GM21381 (cell line): Measurements from ENCODE around the gene TMEM165.

ENCODE experiments used
- ATAC-seq: cut with Tn5 transposase; IDR thresholded peaks from one replicate; pipeline ENCODE4 v1.9.1; 2021; ENCODE audit warnings: mild to moderate bottlenecking, moderate library complexity; ENCODE audit not compliant: unreplicated experiment

The TMEM165 gene

GRCh38 chr4:55405073-55405472 is 9.3 kb downstream of the TMEM165 start:
- ATAC-seq: no peak

DNA sequence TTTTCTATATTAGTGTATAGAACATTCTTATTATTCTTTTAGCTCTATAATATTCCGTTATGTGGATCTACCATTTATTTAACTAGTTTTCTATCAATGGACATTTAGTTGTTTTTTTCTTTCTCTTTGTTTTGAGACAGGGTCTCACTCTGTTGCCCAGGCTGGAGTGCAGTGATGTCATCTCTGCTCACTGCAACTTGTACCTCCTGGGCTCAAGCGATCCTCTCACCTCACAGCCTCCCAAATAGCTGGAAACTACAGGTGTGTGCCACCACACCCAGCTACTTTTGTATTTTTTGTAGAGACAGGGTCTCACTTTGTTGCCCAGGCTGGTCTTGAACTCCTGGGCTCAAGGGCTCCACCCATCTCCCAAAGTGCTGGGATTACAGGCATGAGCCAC is 10.8 kb downstream of the TMEM165 start:
- ATAC-seq: no peak

DNA sequence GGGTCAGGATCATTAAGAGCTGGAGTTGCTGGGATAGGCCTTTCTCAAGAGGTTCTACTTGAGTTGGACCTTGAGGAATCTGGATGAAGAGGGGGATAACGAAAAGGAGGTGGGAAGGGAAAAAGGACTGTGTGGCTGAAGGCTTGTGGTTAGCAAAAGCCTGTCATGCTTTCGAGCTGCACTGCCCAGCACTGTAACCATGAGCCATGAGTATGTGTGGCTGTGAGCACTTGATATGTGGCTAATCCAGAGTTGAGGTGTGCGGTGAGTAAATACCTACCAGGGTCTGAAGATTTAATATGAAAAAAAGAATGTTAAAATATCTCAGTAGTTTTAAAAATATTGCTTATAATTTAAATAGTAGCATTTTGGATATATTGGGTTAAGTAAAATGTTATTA is 11.4 kb downstream of the TMEM165 start:
- ATAC-seq: no peak

- no peak for ATAC-seq
These were observed 12.0 kb downstream of the TMEM165 start for GRCh38 chr4:55407764-55408163.

DNA sequence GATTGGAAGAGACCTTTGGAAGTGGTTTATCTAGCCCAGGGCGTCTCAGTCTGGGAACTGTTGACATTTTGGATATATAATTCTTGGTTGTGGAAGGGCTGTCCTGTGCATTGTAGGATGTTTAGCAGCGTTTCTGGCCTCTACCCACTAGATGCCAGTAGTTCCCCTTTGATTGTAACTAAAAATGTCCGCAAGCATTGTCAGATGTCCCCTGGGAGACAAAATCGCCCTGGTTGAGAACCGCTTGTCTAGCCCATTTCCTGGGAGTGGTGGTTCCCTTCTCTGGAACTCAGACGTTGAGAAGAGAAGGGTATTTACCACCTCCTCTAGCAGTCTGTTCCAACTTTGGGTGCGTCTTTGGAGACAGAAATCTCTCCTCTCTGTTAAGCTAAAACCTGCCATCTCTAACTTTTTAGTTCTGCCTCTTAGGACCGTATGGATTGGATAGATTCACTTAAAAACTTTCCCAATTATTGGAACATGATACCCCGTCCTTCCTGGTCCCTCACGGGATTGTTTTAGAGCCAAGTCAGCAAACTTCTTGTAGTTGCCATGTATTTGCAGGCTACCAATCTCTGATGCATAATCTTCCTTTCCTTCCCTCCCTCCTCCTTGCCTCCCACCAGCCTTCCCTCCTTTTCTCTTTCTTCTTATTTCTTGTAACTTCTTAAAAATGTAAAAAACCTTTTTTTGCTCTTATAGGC is 13.9 kb downstream of the TMEM165 start:
- no peak for ATAC-seq

- ATAC-seq: no peak
These were observed 14.7 kb downstream of the TMEM165 start for GRCh38 chr4:55410431-55410830.

DNA sequence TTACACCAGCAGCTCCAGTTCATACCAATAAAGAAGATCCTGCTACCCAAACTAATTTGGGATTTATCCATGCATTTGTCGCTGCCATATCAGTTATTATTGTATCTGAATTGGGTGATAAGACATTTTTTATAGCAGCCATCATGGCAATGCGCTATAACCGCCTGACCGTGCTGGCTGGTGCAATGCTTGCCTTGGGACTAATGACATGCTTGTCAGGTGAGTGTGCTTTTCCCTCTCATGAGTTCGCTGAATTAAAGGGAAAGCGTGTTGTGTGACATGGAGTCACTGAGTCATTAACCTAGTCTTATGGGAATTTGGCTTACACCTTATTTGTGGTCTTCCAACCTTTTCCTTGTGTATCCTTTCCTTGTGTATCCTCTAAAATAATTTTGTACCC is 15.9 kb downstream of the TMEM165 start:
- ATAC-seq: no peak

- no peak for ATAC-seq
These were observed 20.4 kb downstream of the TMEM165 start for GRCh38 chr4:55416176-55416575.

DNA sequence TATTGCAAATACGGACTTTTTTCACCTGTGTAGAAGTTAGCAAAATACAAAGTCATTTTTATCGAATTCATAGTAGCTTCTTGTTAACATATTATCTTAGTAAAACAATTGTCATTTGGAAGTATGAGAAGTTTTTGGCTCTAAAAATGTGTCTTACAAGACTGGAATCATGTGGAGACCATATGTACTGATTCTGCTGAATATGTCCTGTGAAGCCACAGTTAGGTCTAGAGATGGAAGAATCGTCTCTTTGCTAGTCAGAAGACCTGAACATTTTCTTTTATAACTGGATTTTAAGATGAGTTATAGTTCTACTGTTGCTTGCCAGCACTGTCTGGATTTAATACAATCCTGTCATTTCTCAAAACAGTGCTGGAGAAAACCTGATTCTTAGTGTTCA is 29.0 kb downstream of the TMEM165 start:
- ATAC-seq: no peak

DNA sequence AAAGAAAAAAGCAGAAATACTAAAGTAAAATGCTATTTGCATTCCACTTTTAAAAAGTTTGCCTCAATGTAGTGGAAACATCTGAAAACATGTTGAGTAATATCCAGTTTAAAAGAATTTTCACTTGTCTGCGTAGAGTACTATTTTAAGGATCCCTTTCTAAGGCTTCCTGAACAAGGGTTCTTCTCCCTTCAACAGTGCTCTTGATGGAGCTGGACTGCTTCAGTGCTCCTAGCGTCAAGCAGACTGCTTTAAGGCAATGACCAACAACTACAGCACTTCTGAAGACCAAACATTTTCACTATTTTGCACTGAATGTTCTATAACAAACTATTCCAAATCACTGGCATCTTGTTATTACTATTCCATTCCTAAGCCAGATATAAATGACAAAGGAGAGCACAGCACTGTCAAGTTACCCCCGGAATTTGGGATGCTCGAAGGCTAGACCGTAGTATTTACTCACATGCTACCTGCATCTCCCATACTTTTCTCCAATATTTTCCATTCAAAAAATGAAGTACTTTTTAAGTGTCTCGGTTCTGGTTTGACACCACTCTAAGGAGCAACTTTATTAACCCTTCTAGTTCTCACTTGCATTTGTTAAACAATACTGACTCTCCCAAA is 36.1 kb downstream of the TMEM165 start:
- ATAC-seq: no peak

DNA sequence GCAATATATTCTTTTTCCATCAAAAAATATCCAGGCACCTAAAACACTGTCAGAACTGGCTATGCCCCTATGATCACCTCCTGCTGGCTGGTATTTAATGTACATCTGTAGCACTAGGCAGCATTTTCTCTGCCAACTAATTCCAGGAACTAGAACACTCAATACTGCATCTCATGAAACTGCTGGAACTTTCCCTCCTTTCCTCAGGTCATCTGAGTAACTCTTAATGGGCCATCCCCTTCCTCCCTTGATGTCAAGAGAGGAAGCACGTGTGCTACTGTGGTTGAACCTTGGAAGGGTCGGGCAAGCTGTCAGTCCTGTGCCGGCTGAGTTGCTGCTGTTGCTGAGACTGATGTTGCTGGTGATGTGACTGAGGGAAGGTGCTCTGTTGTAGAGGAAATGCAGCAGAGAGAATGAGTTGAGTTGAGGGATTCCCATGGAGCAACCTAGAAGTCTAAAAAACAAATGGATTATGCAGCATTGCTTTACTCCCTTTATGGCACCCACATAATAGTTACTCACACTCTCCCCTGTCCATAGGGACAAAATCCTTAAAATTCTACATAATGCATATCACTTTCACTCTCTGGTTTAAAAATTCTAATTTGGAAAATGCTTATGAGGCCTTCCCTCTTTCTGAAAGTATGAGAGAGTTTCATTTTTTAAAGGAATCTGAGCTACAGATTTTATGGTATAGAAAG is 39.5 kb downstream of the TMEM165 start:
- ATAC-seq: peak; percentile 67

DNA sequence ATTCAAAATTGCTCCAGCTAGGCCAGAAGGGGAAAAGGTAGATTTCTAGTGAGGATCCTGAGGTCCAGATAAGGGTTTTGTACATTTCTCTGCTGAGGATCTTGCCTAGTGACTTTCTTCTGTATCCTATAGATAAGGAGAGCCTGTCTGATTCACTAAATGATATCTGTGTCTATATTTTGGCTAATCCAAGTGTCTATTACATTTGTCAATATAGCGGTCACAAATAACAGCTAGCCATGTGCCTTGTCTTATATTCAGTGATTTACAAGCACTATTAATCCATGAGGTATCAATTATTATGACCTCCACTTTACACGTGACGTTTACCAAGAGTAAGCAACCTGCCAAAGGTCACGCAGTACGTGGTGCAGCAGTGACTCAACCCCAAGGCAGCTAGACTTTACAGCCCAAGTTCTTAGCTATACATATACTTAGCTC is 41.6 kb downstream of the TMEM165 start:
- ATAC-seq: no peak

DNA sequence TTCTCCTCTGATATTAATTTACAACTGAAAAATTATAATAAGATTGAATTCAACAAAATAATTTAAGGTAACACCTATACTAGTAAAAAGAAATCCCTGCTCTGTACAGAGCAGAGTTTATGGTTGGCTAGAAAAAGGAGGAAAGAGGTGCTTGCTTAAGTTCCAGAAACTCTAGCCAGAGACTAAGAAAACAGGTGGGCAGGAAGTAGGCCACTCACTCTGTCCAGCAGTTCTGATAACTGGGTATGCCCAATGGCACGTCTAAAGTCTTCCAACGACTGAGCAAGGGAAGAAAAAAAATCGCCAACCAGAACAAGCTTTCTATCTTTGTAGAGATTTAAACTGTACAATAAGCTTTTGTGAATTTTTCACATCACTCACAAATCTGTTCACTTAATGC is 42.1 kb downstream of the TMEM165 start:
- no peak for ATAC-seq

DNA sequence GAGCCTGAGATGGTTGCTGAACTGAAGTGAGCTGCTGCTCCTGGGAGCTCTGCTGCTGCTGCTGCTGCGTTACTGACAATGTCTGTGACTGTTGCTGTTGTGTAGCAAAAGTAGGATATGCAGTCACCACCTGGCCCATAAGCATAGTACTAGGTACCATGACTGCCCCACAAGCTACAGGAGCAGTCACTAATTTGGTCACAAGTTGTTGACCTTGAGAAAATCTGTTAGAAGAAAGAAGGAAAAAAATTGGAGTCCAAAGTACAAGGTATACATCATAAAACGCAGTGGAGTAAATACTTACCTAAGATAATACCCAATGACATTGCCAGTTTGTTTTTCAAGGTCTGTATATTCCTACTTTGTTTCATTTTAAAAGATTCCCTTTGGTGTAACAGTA is 42.6 kb downstream of the TMEM165 start:
- no peak for ATAC-seq

DNA sequence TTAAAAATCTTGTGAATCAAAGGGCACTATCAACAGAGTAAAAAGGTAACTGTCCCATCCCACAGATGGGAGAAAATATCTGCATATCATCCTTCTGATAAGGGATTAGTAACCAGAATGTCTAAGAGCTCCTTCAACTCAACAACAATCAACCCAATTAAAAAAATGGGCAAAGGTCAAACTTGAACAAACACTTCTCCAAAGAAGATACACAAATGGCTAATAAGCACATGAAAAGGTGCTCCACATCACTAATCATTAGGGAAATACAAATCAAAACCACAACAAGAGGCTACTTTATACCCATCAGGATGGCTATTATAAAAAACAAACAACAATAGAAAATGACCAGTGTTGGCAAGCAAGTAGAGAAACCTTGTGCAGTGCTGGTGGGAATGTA is 43.3 kb downstream of the TMEM165 start:
- ATAC-seq: no peak

- no peak for ATAC-seq
These were observed 45.0 kb downstream of the TMEM165 start for GRCh38 chr4:55440786-55441185.

DNA sequence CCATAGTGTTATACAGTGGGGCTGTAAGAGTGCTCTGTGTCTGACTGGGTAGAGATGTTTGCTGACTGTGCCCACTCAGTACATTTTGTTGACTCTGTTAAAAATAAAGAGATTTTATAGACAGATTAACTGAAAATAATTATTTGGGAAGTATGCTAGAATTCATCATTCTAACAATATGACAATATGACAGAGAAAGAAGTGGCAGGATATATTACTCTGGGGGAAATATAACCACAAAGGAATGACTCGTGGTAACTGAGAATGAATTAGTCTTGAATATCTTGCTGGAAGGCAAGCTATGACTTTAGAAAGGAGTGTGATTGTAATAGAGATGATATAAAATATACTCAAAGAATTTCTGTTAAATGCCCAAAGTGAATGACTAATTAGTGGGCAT is 46.8 kb downstream of the TMEM165 start:
- ATAC-seq: no peak

GRCh38 chr4:55444827-55445226 is 49.1 kb downstream of the TMEM165 start:
- no peak for ATAC-seq

GRCh38 chr4:55445921-55446577 is 50.3 kb downstream of the TMEM165 start:
- no peak for ATAC-seq

DNA sequence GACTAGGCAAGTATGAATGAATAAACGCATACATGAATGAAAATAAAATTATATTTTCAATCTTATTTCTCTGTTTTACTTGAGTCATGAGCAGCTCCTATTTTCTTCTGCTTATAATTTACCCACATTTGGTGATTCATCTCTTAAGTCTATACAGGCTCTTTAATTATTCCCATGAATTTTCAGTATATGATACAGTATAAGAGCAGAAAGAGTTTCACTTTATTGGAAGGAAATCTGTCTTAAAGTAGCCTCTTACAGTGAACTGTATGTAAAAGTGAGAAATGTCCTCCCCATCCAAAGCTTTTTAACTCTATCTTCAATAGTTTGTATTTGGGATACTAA is 50.8 kb downstream of the TMEM165 start:
- no peak for ATAC-seq

GRCh38 chr4:55447108-55447708 is 51.5 kb downstream of the TMEM165 start:
- no peak for ATAC-seq
